Esophagus muscularis mucosa (tissue), 4 donors: Measurements from ENCODE around the gene SLC25A48. TPM values are rescaled to one million over a fixed set of nuclear protein-coding genes. Genes with fewer than 3 reads are reported as not detected.

Experiments used
- DNase-seq: peaks from one replicate; pipeline ENCODE4 v3.0.0-alpha.2; 2017; ENCODE audit errors: extremely low spot score
- H3K27ac ChIP-seq, 4 donors: fragments of 200-600 bp; sonication (generic); replicated peaks in 1 of 4; 1 replicate in 3 of 4; 2 replicates in 1 of 4; pipeline ENCODE4 v1.5.1; 2016 to 2019; ENCODE audit warnings: mild to moderate bottlenecking in 1 of 4
- H3K27me3 ChIP-seq, 4 donors: fragments of 200-600 bp; sonication (generic); one replicate each; pipeline versions ENCODE4 v1.5.1 to v1.6.0; 2016 to 2019
- H3K36me3 ChIP-seq, 4 donors: fragments of 200-600 bp; sonication (generic); one replicate each; pipeline ENCODE4 v1.5.1; 2016 to 2019
- H3K4me1 ChIP-seq, 4 donors: fragments of 200-600 bp; sonication (generic); one replicate each; pipeline ENCODE4 v1.5.1; 2016 to 2019
- H3K4me3 ChIP-seq, 4 donors: fragments of 200-600 bp; sonication (generic); 1 replicate in 2 of 4; 2 replicates in 2 of 4; pipeline ENCODE4 v1.5.1; 2016 to 2019; ENCODE audit warnings: mild to moderate bottlenecking in 4 of 4, moderate library complexity in 1 of 4
- H3K9me3 ChIP-seq, 4 donors: fragments of 200-600 bp; sonication (generic); 1 replicate in 3 of 4; 2 replicates in 1 of 4; pipeline ENCODE4 v1.5.1; 2016 to 2019
- EP300 ChIP-seq: sonication (generic); formaldehyde crosslinking; IDR thresholded peaks from one replicate; pipeline ENCODE4 v1.6.1; 2017; ENCODE audit warnings: antibody characterized with exemption
- POLR2A ChIP-seq: fragments of 450-650 bp; IDR thresholded peaks from one replicate; pipeline ENCODE4 v1.6.1; 2017; ENCODE audit warnings: antibody characterized with exemption, moderate library complexity, mild to moderate bottlenecking, low read depth
- POLR2AphosphoS5 ChIP-seq, 2 donors: sonication (generic); formaldehyde crosslinking; IDR thresholded peaks; one replicate each; pipeline ENCODE4 v1.6.1; 2017; ENCODE audit warnings: antibody characterized with exemption in 2 of 2
- WGBS: methylation state at CpG from one replicate; pipeline ENCODE4 v1.1.5; 2018; 5-methylcytosine and 5-hydroxymethylcytosine counted together
- intact Hi-C: fragments of 100-400 bp; cut with DNase I; formaldehyde crosslinking; loops from one replicate; pipeline ENCODE4 v1.15.1; 2023
- total RNA-seq, 4 donors: library from RNA; depleted of rRNA; stranded (reverse); fragments of >200 nt; gene quantifications; one replicate each; pipeline versions ENCODE4 v1.1.0 to v1.2.1, GENCODE V29; 2016
- TF ChIP-seq, protein P1 (sequence below), 3 experiments: fragments of 200-600 bp in 2 of 3; fragments of 450-650 bp in 1 of 3; sonication (generic) in 2 of 3; IDR thresholded peaks; one replicate each; pipeline ENCODE4 v1.5.1; 2017 to 2019; ENCODE audit warnings: antibody characterized with exemption in 3 of 3, mild to moderate bottlenecking in 2 of 3, moderate library complexity in 1 of 3

SLC25A48 gene
- total RNA-seq, 4 donors from 2014 or later, result 0.40 to 0.42 TPM; not detected in 2

DNA sequence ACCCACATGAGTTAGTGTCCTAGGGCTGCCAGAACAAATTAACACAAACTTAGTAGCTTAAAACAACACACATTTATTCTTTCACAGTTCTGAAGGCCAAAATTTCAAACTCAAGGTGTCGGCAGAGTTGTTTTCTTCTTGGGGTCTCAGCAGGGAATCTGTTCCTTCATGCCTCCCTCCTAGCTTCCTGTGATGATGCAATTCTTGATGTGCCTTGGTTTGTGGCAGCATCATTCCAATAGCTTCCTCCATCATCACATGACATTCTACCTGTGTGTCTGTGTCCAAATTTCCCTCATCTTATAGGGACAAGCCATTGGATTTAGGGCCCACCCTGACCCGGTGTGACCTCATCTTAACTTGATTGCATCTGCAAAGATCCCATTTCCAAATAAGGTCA, 12.2 kb upstream of the SLC25A48 start:
- no peaks in the 10 kb centered on the region for H3K4me1 ChIP-seq
- 81% methylated on average over 2 of the region's 2 CpGs for WGBS
- H3K27ac ChIP-seq, result no peak overlapping the region
- H3K4me3 ChIP-seq, result no peak overlapping the region
- intact Hi-C loops, result loop anchor here (10.0 kb wide), 1 partner anchor 357 kb away; no protein-coding TSS in a partner anchor
- DNase-seq, result no peak
- no peak for TF ChIP-seq POLR2AphosphoS5 (IDR thresholded peaks at IDR 0.05)
- TF ChIP-seq POLR2A, result no peak
- no peak for TF ChIP-seq EP300
- TF ChIP-seq, protein P1, sequence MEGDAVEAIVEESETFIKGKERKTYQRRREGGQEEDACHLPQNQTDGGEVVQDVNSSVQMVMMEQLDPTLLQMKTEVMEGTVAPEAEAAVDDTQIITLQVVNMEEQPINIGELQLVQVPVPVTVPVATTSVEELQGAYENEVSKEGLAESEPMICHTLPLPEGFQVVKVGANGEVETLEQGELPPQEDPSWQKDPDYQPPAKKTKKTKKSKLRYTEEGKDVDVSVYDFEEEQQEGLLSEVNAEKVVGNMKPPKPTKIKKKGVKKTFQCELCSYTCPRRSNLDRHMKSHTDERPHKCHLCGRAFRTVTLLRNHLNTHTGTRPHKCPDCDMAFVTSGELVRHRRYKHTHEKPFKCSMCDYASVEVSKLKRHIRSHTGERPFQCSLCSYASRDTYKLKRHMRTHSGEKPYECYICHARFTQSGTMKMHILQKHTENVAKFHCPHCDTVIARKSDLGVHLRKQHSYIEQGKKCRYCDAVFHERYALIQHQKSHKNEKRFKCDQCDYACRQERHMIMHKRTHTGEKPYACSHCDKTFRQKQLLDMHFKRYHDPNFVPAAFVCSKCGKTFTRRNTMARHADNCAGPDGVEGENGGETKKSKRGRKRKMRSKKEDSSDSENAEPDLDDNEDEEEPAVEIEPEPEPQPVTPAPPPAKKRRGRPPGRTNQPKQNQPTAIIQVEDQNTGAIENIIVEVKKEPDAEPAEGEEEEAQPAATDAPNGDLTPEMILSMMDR (IDR thresholded peaks at IDR 0.05), result no peak
- no peaks in the 10 kb centered on the region for H3K27me3 ChIP-seq
- H3K36me3 ChIP-seq, result no peaks in the 10 kb centered on the region
- H3K9me3 ChIP-seq, result no peaks in the 10 kb centered on the region

DNA sequence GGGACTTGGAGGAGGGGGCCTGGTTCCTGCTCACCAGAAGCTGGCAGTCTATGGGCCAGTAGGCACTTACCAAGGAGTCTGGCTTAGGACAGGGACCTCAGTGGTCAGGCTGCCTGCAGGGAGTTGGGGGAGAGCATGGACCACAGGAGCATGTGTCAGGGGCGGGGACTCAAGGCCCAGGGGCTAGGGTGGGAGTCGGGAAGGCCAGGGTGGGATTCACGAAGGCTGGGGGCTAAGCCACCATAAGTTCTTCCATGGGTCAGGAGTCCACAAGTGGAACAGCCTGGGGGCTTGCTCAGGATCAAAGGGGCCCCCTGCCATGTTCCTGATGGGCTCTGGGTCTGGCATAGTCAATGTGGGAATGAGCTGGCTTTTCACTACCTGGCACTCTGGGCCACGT, 11.5 kb upstream of the SLC25A48 start:
- Histone ChIP-seq H3K9me3 (no peaks in the 10 kb centered on the region), H3K27me3 (no peaks in the 10 kb centered on the region), H3K4me1 (no peaks in the 10 kb centered on the region), H3K36me3 (no peaks in the 10 kb centered on the region), H3K4me3 (no peak overlapping the region), H3K27ac (no peak overlapping the region)
- DNase-seq, result no peak
- TF ChIP-seq, protein P1 (IDR thresholded peaks at IDR 0.05), result no peak
- no peak for TF ChIP-seq POLR2A
- no peak for TF ChIP-seq EP300
- TF ChIP-seq POLR2AphosphoS5 (IDR thresholded peaks at IDR 0.05), result no peak
- 83% methylated on average over 1 of the region's 4 CpGs for WGBS
- intact Hi-C loops, result loop anchor here (10.0 kb wide), 1 partner anchor 358 kb away; no protein-coding TSS in a partner anchor

DNA sequence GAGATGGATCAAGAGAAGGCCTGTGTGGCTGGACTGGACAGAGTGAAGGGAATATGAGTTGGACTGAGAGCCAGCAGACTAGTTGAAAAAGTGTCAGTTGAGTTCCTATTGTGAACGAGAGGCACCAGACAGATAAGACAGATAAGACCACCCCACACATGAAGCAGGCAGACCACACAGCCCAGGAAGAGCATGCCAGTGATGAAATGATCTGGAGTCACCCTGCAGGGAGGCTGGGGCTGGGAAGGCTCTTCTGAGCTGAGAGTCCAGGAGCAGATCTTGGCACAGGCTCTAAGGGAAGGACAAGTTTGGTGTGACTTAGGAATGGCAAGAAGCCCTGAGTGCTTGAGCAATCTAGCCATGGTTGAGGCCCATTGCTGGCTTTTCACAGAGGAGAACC, 10.6 kb upstream of the SLC25A48 start:
- intact Hi-C loops, result loop anchor here (10.0 kb wide), 1 partner anchor 359 kb away; no protein-coding TSS in a partner anchor
- Histone ChIP-seq H3K4me1 (no peaks in the 10 kb centered on the region), H3K36me3 (no peaks in the 10 kb centered on the region), H3K9me3 (no peaks in the 10 kb centered on the region), H3K4me3 (no peak overlapping the region), H3K27me3 (no peaks in the 10 kb centered on the region), H3K27ac (no peak overlapping the region)
- DNase-seq, result no peak
- 56% methylated on average over 1 of the region's 1 CpG for WGBS
- no peak for TF ChIP-seq POLR2A

DNA sequence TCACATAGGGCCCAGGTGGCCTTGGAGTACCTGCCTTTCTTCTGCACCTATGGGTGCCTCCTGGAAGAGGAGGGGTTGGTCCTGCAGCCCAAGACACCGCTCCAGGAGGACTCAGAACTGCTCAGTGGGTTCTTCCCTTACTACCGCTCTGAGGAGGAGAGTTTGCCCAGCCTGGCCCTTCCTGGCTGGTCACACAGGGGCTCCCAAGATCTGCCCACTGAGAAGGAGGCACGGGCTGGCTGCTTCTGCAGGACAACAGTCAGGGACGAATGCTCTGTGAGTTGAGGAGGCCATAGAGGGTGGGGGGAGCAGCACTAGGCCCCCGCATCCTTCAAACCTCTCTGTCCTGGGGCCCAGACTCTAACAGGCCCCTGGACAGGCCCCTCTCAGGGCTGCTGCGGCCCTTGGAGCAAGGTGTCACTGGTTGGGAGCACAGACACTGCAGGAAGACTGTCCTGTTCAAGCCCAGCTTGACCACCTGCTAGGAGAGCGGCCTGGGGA, 9.9 kb upstream of the SLC25A48 start:
- no peak overlapping the region for H3K27ac ChIP-seq
- H3K4me1 ChIP-seq, result no peaks in the 10 kb centered on the region
- WGBS, result 95% methylated on average over 4 of the region's 7 CpGs
- H3K4me3 ChIP-seq, result no peak overlapping the region
- H3K27me3 ChIP-seq, result no peaks in the 10 kb centered on the region
- intact Hi-C loops, result loop anchor here (10.0 kb wide), 1 partner anchor 360 kb away; no protein-coding TSS in a partner anchor
- DNase-seq, result peak; percentile 88
- H3K9me3 ChIP-seq, result no peaks in the 10 kb centered on the region
- H3K36me3 ChIP-seq, result no peaks in the 10 kb centered on the region
- TF ChIP-seq EP300, result no peak

DNA sequence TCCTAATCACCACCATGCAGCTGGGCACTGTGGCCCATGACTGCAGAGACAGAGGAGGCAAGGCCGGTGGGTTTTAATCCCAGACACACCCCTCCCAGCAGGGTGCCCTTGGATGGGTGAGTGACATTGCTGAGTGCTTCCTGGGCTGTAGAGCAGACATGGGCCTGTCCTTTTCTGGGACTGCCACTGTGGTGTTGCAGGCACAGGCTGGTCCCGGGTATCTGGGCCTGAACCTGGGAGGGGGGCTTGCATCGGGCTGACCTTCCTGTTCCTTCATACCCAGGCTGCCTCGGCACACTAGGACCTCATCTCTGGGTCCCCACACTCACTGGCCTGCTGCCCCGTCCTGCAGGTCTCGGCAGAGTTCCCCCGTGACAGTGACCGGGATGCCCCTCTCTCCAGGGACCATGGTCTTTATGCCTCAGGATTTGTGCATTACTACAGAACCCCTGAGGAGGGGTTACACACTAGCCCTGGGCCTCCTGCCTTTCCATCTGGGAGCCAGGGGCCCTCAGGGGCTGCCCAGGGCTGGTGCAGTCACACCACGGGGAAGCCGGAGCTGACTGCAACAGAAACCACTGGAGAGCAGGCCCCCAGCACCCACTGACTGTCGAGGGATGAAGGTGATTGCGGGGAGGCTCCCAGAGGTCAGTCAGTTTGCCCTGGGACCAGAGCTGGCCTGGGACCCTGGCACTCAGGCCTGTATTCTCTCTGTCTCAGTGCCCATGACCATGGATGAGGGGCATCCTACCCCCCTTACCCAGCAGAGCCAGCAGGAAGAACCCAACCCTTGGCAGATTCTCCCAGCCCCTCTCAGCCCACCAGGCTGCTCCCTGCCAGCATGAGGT, 8.9 kb upstream of the SLC25A48 start:
- TF ChIP-seq, protein P1 (IDR thresholded peaks at IDR 0.05), result no peak
- TF ChIP-seq POLR2AphosphoS5 (IDR thresholded peaks at IDR 0.05), result no peak
- no peak for TF ChIP-seq POLR2A
- no peak for TF ChIP-seq EP300
- Histone ChIP-seq H3K4me1 (peaks cover 0 to 8% (median 3%) of the 10 kb centered on the region in 4 donors), H3K4me3 (no peak overlapping the region), H3K27ac (no peak overlapping the region), H3K27me3 (peaks cover 0 to 4% (median 0%) of the 10 kb centered on the region in 4 donors), H3K36me3 (no peaks in the 10 kb centered on the region), H3K9me3 (no peaks in the 10 kb centered on the region)
- intact Hi-C loops, result loop anchor here (10.0 kb wide), 1 partner anchor 361 kb away; no protein-coding TSS in a partner anchor
- 85% methylated on average over 4 of the region's 12 CpGs for WGBS
- DNase-seq, result peak; percentile 85
